OCI-LY3 (cell line): Measurements from ENCODE around the gene NCK2.

Experiments
- CTCF ChIP-seq: fragments of 200-600, 300-600 bp; sonication (generic); IDR thresholded peaks from 2 replicates; pipeline ENCODE4 v1.5.1; 2014; ENCODE audit warnings: antibody characterized with exemption, low read length, low read depth
- EZH2phosphoT487 ChIP-seq: fragments of 200-600 bp; shearing (Covaris generic); IDR thresholded peaks from 2 replicates; pipeline ENCODE4 v1.6.1; 2018; ENCODE audit warnings: antibody characterized with exemption, mixed run types, low read depth

- TF ChIP-seq CTCF (no peak), EZH2phosphoT487 (no peak)
These were observed 37.9 kb downstream of the NCK2 start for GRCh38 chr2:105782646-105783045.
